HL-60 (cell line): ENCODE measurements around the gene P4HA1.
"Not testable (repeated sequence)": the region's sequence is repeated elsewhere in the genome, so short reads cannot be mapped to it uniquely, and the experiment has no call there.

Experiments
- DNase-seq, 2 experiments: peaks; one replicate each; pipeline ENCODE4 v3.0.0-alpha.2; 2010 to 2020; ENCODE audit warnings: low read depth in 1 of 2, low spot score in 1 of 2
- H3K27ac ChIP-seq: fragments of 250-450 bp; sonication (Bioruptor Pico); replicated peaks from 2 replicates; pipeline ENCODE4 v1.5.1; 2020; ENCODE audit warnings: mild to moderate bottlenecking, moderate library complexity
- H3K27me3 ChIP-seq: fragments of 250-450 bp; sonication (Bioruptor Pico); 2 replicates; pipeline ENCODE4 v1.5.1; 2021; ENCODE audit warnings: mild to moderate bottlenecking, moderate library complexity; ENCODE audit not compliant: insufficient read depth, poor library complexity, severe bottlenecking
- H3K4me3 ChIP-seq: replicated peaks from 2 replicates; pipeline ENCODE4 v1.5.1; 2011; ENCODE audit warnings: mild to moderate bottlenecking, control low read depth, low read length; ENCODE audit not compliant: insufficient read depth
- GABPA ChIP-seq: IDR thresholded peaks from 2 replicates; pipeline ENCODE4 v1.6.1; 2012; ENCODE audit warnings: low read depth
- POLR2AphosphoS5 ChIP-seq: IDR thresholded peaks from 2 replicates; pipeline ENCODE4 v1.6.1; 2012; ENCODE audit warnings: low read depth
- SPI1 ChIP-seq: IDR thresholded peaks from 2 replicates; pipeline ENCODE4 v1.6.1; 2012; ENCODE audit warnings: low read depth, mild to moderate bottlenecking, borderline replicate concordance
- TF ChIP-seq, protein P1 (sequence below): IDR thresholded peaks from one replicate; pipeline ENCODE4 v1.5.1; 2011; ENCODE audit warnings: low read length, control low read depth, inconsistent platforms; ENCODE audit not compliant: insufficient read depth
- TF ChIP-seq, protein P2 (sequence below): IDR thresholded peaks from 2 replicates; pipeline ENCODE4 v1.6.1; 2012; ENCODE audit warnings: low read depth; ENCODE audit not compliant: insufficient replicate concordance

P4HA1 gene

DNA sequence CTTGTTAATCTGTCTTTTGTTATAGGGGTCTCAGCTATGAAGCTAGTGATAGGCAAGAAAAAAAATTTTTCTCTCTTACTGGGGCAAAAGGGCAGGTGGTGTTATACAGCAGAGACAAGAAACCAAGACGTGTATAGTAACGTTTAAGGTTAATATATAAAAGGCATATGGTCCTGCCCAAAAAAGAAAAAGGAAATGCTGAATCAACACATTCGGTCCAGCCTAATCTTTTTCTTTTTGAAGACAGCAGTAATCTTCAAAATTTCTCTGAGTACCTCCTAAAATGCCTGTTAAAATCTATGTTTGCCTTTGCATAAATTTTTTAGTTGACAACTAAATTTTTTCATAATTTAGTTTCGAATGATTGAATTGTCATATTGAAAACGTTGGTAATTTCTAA, 54.5 kb downstream of the P4HA1 start:
- H3K27me3 ChIP-seq: no peaks in the 10 kb centered on the region
- H3K4me3 ChIP-seq: no peak overlapping the region
- TF ChIP-seq, protein P1, sequence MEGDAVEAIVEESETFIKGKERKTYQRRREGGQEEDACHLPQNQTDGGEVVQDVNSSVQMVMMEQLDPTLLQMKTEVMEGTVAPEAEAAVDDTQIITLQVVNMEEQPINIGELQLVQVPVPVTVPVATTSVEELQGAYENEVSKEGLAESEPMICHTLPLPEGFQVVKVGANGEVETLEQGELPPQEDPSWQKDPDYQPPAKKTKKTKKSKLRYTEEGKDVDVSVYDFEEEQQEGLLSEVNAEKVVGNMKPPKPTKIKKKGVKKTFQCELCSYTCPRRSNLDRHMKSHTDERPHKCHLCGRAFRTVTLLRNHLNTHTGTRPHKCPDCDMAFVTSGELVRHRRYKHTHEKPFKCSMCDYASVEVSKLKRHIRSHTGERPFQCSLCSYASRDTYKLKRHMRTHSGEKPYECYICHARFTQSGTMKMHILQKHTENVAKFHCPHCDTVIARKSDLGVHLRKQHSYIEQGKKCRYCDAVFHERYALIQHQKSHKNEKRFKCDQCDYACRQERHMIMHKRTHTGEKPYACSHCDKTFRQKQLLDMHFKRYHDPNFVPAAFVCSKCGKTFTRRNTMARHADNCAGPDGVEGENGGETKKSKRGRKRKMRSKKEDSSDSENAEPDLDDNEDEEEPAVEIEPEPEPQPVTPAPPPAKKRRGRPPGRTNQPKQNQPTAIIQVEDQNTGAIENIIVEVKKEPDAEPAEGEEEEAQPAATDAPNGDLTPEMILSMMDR: no peak
- TF ChIP-seq SPI1 (no peak), POLR2AphosphoS5 (no peak), GABPA (no peak)
- TF ChIP-seq, protein P2, sequence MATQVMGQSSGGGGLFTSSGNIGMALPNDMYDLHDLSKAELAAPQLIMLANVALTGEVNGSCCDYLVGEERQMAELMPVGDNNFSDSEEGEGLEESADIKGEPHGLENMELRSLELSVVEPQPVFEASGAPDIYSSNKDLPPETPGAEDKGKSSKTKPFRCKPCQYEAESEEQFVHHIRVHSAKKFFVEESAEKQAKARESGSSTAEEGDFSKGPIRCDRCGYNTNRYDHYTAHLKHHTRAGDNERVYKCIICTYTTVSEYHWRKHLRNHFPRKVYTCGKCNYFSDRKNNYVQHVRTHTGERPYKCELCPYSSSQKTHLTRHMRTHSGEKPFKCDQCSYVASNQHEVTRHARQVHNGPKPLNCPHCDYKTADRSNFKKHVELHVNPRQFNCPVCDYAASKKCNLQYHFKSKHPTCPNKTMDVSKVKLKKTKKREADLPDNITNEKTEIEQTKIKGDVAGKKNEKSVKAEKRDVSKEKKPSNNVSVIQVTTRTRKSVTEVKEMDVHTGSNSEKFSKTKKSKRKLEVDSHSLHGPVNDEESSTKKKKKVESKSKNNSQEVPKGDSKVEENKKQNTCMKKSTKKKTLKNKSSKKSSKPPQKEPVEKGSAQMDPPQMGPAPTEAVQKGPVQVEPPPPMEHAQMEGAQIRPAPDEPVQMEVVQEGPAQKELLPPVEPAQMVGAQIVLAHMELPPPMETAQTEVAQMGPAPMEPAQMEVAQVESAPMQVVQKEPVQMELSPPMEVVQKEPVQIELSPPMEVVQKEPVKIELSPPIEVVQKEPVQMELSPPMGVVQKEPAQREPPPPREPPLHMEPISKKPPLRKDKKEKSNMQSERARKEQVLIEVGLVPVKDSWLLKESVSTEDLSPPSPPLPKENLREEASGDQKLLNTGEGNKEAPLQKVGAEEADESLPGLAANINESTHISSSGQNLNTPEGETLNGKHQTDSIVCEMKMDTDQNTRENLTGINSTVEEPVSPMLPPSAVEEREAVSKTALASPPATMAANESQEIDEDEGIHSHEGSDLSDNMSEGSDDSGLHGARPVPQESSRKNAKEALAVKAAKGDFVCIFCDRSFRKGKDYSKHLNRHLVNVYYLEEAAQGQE: no peak
- no peak overlapping the region for H3K27ac ChIP-seq
- no peak for DNase-seq

DNA sequence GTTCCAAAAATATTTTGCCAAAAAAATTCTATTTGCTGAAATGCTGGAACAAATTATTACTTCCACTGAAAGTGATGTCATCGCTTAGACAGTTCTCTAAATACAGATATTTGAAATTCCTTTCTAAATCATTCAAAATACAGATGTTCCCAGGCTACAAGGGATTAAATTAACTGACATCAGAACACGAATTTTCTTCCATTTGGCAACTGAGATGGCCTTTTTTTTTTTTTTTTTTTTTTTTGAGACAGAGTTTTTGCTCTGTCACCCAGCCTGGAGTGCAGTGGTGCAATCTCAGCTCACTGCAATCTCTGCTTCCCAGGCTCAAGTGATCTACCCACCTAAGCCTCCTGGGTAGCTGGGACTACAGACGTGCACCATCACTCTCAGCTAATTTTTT, 57.0 kb downstream of the P4HA1 start:
- no peak for DNase-seq
- Histone ChIP-seq H3K27ac (no peak overlapping the region), H3K4me3 (no peak overlapping the region), H3K27me3 (no peaks in the 10 kb centered on the region)
- TF ChIP-seq, protein P2: no peak
- no peak for TF ChIP-seq GABPA
- TF ChIP-seq SPI1: no peak
- TF ChIP-seq POLR2AphosphoS5: no peak
- TF ChIP-seq, protein P1: no peak

DNA sequence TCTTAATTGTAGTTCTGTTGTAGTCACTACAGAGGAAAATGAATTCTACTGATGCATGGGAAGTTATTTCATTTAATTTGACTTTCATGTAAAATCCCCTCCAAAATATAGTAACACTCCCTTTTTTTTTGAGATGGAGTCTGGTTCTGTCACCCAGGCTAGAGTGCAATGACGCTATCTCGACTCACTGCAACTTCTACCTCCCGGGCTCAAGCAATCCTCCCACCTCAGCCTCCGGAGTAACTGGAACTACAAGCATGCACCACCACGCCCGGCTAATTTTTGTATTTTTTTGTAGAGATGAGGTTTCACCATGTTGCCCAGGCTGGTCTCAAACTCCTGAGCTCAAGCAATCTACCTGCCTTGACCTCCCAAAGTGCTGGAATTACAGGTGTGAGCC, 60.4 kb downstream of the P4HA1 start:
- H3K4me3 ChIP-seq, H3K27me3 ChIP-seq, DNase-seq, H3K27ac ChIP-seq: not testable (repeated sequence)

DNA sequence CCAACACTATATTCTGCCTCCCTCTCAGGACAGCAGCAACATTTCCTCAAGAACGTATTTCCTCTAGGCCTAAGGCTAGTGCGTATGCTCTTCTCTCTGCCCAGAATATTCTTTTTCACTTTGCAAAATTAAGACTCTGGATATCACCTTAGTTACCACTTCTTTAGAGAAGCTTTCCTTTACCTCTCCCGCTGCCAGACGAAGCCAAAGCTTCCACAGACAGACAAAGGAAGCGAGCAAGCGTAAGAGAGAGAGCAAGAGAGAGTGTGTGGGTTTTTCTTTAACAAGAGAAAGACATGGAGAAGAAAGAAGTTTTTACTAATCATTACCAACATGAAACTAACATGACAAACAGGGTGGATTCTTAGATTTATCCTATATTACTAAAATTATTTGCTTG, 64.1 kb downstream of the P4HA1 start:
- Histone ChIP-seq H3K4me3 (no peak overlapping the region), H3K27ac (no peak overlapping the region), H3K27me3 (no peaks in the 10 kb centered on the region)
- no peak for DNase-seq
- TF ChIP-seq, protein P2: no peak
- TF ChIP-seq GABPA (no peak), SPI1 (no peak), POLR2AphosphoS5 (no peak)
- TF ChIP-seq, protein P1: no peak

DNA sequence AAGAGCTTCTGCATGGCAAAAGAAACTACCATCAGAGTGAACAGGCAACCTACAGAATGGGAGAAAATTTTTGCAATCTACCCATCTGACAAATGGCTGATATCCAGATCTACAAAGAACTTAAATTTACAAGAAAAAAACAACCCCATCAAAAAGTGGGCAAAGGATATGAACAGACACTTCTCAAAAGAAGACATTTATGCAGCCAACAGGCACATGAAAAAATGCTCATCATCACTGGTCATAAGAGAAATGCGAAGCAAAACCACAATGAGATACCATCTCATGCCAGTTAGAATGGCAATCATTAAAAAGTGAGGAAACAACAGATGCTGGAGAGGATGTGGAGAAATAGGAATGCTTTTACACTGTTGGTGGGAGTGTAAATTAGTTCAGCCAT, 70.0 kb downstream of the P4HA1 start:
- H3K27me3 ChIP-seq, H3K4me3 ChIP-seq, DNase-seq, H3K27ac ChIP-seq: not testable (repeated sequence)

DNA sequence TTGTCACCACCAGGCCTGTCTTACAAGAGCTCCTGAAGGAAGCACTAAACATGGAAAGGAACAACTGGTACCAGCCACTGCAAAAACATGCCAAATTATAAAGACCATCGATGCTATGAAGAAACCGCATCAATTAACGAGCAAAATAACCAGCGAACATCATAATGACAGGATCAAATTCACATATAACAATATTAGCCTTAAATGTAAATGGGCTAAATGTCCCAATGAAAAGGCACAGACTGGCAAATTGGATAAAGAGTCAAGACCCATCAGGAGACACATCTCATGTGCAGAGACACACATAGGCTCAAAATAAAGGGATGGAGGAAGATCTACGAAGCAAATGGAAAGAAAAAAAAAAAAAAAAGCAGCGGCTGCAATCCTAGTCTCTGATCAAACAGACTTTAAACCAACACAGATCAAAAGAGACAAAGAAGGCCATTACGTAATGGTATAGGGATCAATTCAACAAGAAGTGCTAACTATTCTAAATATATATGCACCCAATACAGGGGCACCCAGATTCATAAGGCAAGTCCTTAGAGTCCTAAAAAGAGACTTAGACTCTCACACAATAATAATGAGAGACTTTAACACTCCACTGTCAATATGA, 73.1 kb downstream of the P4HA1 start:
- H3K4me3 ChIP-seq, H3K27ac ChIP-seq, DNase-seq, H3K27me3 ChIP-seq: not testable (repeated sequence)
